Activated naive CD8-positive, alpha-beta T cell treated with anti-CD3 and anti-CD28 coated beads, Interleukin-2, amount 50 U/mL, for 24 hours (primary cell): ENCODE data around the gene CPNE9.

ENCODE experiments used
- ATAC-seq: fragments of 150-1000 bp; cut with Tn5 transposase; one replicate; pipeline ENCODE4 v1.10.0; 2021
- DNase-seq: peaks from one replicate; pipeline ENCODE4 v3.0.0; 2021
- H3K27ac Mint-ChIP-seq: one replicate; pipeline ENCODE4 v1.8.0; 2021; ENCODE audit warnings: mild to moderate bottlenecking, mixed read lengths
- H3K27me3 Mint-ChIP-seq: one replicate; pipeline ENCODE4 v1.8.0; 2021; ENCODE audit warnings: mixed read lengths
- H3K36me3 Mint-ChIP-seq: one replicate; pipeline ENCODE4 v1.8.0; 2021; ENCODE audit warnings: low read depth, mixed read lengths
- H3K4me1 Mint-ChIP-seq: one replicate; pipeline ENCODE4 v1.8.0; 2021; ENCODE audit warnings: mixed read lengths
- H3K4me3 Mint-ChIP-seq: one replicate; pipeline ENCODE4 v1.8.0; 2021; ENCODE audit warnings: mild to moderate bottlenecking, moderate library complexity, mixed read lengths
- H3K9me3 Mint-ChIP-seq: one replicate; pipeline ENCODE4 v1.8.0; 2021; ENCODE audit warnings: mixed read lengths

Gene CPNE9

GRCh38 chr3:9779075-9779593 is 75.5 kb downstream of the CPNE9 start:
- H3K27me3 Mint-ChIP-seq: no peaks in the 10 kb centered on the region
- no peak for DNase-seq
- H3K36me3 Mint-ChIP-seq: peaks cover 35% of the 10 kb centered on the region
- H3K4me1 Mint-ChIP-seq: peaks cover 69% of the 10 kb centered on the region
- peak overlapping the region; percentile 42 for H3K4me3 Mint-ChIP-seq
- no peak for ATAC-seq
- H3K9me3 Mint-ChIP-seq: no peaks in the 10 kb centered on the region
- peak overlapping the region; percentile 89 for H3K27ac Mint-ChIP-seq
